ENCODE results near the gene CBL. TPM values are rescaled to one million over a fixed set of nuclear protein-coding genes. Genes with fewer than 3 reads are reported as not detected.

CBL gene
- total RNA-seq, 1 donor from 2014 or later = 22.5 TPM

DNA sequence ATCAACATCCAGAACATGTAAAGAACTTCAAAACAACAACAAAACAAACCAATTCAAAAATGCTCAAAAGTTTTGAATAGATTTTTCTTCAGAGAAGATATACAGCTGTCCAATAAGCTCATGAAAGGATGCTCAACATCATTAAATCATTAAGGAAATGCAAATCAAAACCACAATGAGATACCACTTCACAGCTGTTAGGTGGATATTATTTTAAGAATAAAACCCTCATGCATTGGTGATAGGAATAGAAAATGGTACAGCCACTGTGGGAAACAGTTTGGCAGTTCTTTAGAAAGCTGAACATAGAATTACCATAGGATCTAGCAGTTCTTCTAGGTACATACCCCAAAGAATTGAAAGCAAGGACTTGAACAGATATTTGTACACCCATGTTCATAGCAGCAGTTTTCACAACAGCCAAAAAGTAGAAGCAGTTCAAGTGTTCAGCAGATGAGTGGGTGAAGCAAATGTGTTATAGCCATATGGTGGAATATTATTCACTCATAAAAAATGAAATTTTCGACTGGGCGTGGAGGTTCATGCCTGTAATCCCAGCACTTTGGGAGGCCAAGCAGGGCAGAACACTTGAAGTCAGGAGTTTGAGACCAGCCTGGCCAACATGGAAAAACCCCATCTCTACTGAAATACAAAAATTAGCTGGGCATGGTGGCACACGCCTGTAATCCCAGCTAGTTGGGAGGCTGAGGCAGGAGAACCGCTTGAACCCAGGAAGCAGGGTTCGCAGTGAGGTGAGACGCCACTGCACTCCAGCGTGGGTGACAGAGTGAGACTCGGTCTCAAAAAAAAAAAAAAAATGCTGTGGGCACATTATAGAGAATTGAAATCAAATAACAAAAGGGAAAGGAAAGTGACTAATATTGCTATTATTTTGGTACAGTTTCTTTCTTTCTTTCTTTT lies 42.9 kb downstream of the CBL start:
- H3K36me3 ChIP-seq (ENCODE audit: control insufficient read depth, insufficient read depth, low read length) = no peaks in the 10 kb centered on the region
- no peak overlapping the region for H3K4me3 ChIP-seq (ENCODE audit: low read depth, low read length)
- TF ChIP-seq, protein P1, sequence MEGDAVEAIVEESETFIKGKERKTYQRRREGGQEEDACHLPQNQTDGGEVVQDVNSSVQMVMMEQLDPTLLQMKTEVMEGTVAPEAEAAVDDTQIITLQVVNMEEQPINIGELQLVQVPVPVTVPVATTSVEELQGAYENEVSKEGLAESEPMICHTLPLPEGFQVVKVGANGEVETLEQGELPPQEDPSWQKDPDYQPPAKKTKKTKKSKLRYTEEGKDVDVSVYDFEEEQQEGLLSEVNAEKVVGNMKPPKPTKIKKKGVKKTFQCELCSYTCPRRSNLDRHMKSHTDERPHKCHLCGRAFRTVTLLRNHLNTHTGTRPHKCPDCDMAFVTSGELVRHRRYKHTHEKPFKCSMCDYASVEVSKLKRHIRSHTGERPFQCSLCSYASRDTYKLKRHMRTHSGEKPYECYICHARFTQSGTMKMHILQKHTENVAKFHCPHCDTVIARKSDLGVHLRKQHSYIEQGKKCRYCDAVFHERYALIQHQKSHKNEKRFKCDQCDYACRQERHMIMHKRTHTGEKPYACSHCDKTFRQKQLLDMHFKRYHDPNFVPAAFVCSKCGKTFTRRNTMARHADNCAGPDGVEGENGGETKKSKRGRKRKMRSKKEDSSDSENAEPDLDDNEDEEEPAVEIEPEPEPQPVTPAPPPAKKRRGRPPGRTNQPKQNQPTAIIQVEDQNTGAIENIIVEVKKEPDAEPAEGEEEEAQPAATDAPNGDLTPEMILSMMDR (IDR thresholded peaks at IDR 0.05; ENCODE audit: insufficient read depth, low read length, poor library complexity, severe bottlenecking) = no peak
- no peaks in the 10 kb centered on the region for H3K27me3 ChIP-seq (ENCODE audit: control insufficient read depth, insufficient read depth, low read length)
- DNase-seq (ENCODE audit: low read depth) = no peak

DNA sequence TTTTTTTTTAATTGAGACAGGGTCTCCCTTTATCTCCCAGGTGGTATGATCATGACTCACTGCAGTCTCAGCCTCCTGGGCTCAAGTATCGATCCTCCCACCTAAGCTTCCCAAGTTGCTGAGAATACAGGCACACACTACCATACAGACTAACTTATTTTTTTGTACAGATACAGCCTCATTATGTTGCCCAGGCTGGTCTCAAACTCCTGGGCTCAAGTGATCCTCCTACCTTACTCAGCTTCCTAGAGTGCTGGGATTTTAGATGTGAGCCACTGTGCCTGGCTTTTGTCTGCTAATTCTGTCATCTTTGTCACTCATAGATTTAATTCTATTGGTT lies 43.5 kb downstream of the CBL start:
- H3K4me3 ChIP-seq (ENCODE audit: low read depth, low read length) = no peak overlapping the region
- H3K36me3 ChIP-seq (ENCODE audit: control insufficient read depth, insufficient read depth, low read length) = no peaks in the 10 kb centered on the region
- no peak for DNase-seq (ENCODE audit: low read depth)
- no peaks in the 10 kb centered on the region for H3K27me3 ChIP-seq (ENCODE audit: control insufficient read depth, insufficient read depth, low read length)
- TF ChIP-seq, protein P1 (IDR thresholded peaks at IDR 0.05; ENCODE audit: insufficient read depth, low read length, poor library complexity, severe bottlenecking) = no peak

DNA sequence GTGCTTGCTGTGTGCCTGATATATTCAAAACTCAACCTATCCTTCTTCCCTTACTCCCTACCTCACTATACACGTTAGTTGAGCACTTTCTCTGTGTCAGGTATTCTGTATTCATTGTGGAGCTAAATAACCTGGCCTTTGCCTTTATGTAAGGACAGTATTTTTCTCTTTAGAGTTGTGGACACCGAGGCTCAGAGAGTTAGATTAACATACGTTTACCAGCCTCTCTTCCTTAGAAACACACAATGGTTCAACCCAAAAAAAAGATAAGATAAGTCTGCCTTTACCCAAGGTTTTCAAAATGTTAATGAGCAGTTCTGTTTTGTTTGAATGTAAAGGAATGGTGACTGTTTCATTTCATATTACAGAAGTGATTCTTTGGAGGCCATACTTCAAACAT lies 45.0 kb downstream of the CBL start:
- TF ChIP-seq, protein P1 (IDR thresholded peaks at IDR 0.05; ENCODE audit: insufficient read depth, low read length, poor library complexity, severe bottlenecking) = no peak

DNA sequence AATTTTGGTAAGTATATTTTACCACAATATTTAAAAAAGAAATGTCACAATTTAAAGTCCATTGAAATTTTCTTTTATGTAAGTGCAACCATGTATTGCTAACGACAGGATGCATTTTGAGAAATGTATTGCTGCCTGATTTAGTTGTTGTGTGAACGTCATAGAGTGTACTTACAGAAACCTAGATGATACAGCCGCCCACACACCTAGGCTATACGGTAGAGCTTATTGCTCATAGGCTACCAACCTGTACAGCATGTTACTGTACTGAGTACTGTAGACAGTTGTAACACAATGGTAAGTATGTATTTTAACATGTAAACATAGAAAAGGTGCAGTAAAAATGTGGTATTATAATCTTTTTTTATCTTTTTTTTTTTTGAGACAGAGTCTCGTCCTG lies 48.1 kb downstream of the CBL start:
- TF ChIP-seq, protein P1 (IDR thresholded peaks at IDR 0.05; ENCODE audit: insufficient read depth, low read length, poor library complexity, severe bottlenecking) = no peak
- Histone ChIP-seq H3K27me3 (ENCODE audit: control insufficient read depth, insufficient read depth, low read length) (no peaks in the 10 kb centered on the region), H3K4me3 (ENCODE audit: low read depth, low read length) (no peak overlapping the region), H3K36me3 (ENCODE audit: control insufficient read depth, insufficient read depth, low read length) (no peaks in the 10 kb centered on the region)
- DNase-seq (ENCODE audit: low read depth) = no peak

More for the DNA sequence above, 45.0 kb downstream of the CBL start:
- Histone ChIP-seq H3K4me3 (ENCODE audit: low read depth, low read length) (no peak overlapping the region), H3K27me3 (ENCODE audit: control insufficient read depth, insufficient read depth, low read length) (no peaks in the 10 kb centered on the region), H3K36me3 (ENCODE audit: control insufficient read depth, insufficient read depth, low read length) (no peaks in the 10 kb centered on the region)
- DNase-seq (ENCODE audit: low read depth) = no peak

DNA sequence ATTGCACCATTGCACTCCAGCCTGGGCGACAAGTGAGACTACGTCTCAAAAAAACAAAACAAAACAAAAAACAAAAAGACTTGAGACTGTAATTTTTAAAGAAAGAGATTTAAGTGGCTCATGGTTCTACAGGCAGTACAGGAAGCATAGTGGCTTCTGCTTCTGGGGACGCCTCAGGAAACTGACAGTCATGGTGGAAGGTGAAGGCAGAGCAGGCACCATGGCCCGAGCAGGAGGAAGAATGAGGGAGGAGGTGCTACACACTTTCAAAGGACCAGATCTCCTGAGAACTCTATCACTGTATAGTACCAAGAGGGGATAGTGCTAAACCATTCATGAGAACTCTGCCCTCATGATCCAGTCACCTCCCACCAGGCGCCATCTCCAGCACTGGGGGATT lies 52.0 kb downstream of the CBL start:
- no peak overlapping the region for H3K4me3 ChIP-seq (ENCODE audit: low read depth, low read length)
- DNase-seq (ENCODE audit: low read depth) = no peak
- H3K27me3 ChIP-seq (ENCODE audit: control insufficient read depth, insufficient read depth, low read length) = no peaks in the 10 kb centered on the region
- H3K36me3 ChIP-seq (ENCODE audit: control insufficient read depth, insufficient read depth, low read length) = no peaks in the 10 kb centered on the region
- TF ChIP-seq, protein P1 (IDR thresholded peaks at IDR 0.05; ENCODE audit: insufficient read depth, low read length, poor library complexity, severe bottlenecking) = no peak

DNA sequence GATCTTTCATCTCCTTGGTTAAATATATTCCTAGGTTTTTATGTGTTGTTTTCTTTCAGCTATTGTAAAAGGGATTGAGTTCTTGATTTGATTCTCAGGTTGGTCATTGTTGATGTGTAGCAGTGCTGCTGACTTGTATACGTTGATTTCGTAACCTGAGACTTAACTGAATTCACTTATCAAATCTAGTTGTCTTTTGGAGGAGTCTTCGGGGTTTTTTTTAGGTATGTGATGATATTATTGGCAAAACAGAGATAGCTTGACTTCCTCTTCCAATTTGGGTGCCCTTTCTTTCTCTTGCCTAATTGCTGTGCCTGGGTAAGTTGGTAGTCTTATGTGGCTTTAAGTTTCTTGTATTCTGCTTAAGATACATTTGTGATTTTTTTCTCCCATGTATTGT lies 52.8 kb downstream of the CBL start:
- Histone ChIP-seq H3K36me3 (ENCODE audit: control insufficient read depth, insufficient read depth, low read length) (no peaks in the 10 kb centered on the region), H3K4me3 (ENCODE audit: low read depth, low read length) (no peak overlapping the region), H3K27me3 (ENCODE audit: control insufficient read depth, insufficient read depth, low read length) (no peaks in the 10 kb centered on the region)
- no peak for DNase-seq (ENCODE audit: low read depth)
- TF ChIP-seq, protein P1 (IDR thresholded peaks at IDR 0.05; ENCODE audit: insufficient read depth, low read length, poor library complexity, severe bottlenecking) = no peak
